Measurements from ENCODE around the gene KCND1.

The KCND1 gene

DNA sequence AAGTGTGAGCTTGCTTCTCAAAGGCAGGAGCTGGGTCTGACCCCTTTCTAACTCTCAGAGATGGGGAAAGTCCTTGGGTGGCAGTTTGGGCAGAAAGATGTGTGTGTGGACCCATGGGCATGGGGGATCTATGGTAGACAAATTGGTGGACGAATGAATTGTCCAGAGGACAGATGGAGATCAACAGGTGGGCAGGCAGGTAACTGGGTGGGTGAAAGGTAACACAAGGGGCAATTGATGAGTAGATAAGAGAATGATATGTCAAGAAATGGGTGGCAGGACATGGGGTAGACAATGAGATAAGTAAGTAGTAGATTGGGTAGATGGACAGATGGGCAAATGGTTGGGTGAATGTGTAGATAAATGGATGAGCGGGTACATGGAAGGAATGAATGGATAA, 2.9 kb upstream of the KCND1 start:
- no peak for DNase-seq (ENCODE audit: low read depth)

DNA sequence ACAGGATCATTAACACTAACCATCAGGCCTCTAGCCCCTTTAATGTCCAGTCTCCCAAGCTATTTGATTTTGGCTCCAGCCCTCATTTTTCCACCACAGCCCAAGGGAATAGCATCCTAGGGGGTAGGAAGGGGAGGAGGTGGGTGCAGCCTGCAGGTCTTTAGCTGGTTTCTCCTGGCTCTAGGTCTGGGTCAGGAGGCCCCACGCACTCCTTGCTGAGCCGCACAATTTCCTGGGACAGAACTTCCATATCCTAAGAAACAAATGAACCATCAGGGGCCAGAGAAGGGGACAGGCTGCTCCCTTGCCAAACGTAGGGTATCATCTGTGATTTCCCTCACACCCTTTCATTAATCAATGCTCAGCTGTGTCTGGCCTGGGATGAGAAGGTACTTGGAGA, 2.4 kb upstream of the KCND1 start:
- no peak for DNase-seq (ENCODE audit: low read depth)

DNA sequence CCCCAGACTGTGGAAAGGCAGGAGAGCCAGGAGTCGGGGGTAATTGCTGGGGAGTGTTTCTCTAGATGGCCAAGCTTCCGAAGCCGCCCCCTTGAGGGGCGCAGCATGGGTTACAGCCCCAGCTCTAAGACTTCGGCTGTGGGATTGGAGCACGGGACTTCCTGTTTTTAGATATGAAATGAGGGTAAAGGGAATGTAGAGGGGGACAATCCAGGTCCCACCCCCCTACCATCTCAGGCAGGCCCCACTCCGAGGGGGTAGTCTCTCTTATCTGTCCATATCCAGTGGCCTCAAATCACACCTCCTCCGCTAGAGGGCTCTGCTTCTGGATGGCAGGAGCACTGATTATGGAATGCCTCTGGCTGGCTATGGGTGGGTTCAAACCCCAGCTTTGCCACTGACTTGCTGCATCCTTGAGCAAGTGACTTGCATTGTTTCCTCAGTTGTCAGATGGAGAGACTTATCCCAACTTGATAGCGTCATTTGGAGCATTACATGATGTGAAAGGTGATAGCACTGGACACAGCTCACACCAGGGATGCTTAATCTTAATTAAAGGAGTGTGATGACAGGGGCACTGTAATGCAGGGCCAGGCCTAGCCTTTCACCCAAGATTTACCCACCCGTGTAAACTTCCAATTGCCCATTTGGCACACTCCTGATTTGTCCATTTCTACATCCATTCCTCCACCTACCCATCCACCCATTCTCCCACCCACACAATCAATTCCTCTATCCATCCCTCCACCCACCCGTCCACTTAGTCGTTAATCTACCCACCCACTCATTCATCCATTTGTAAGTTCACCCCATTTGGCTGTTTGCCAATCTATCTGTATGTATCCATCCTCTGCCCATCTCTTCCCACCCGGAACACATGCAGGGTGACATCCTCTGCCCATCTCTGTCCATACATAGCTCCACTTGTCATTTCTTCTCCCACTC, 848 bp upstream of the KCND1 start:
- DNase-seq (ENCODE audit: low read depth) = peak; percentile 63

DNA sequence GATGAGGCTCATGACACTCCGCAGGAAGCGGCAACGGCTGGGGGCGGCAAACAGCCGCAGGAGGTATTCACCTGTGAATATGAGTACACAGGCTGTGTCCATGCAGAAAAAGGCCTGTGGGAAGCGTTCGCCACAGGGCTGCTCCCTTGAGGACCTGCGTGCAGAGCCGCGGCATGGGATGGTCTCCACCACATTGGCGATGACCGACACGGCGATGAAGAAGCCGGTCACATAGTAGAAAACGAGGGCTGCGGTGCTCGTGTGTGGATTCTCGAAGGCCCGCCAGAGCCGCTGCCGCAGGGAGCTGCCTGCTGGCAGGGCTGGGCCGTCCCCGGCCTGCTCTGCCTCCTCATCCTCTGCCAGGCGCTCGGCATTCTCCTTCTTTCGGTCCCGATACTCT, 2.2 kb downstream of the KCND1 start:
- DNase-seq (ENCODE audit: low read depth) = no peak

GRCh38 chrX:48968377-48968776, 3.3 kb downstream of the KCND1 start:
- DNase-seq (ENCODE audit: low read depth) = no peak

DNA sequence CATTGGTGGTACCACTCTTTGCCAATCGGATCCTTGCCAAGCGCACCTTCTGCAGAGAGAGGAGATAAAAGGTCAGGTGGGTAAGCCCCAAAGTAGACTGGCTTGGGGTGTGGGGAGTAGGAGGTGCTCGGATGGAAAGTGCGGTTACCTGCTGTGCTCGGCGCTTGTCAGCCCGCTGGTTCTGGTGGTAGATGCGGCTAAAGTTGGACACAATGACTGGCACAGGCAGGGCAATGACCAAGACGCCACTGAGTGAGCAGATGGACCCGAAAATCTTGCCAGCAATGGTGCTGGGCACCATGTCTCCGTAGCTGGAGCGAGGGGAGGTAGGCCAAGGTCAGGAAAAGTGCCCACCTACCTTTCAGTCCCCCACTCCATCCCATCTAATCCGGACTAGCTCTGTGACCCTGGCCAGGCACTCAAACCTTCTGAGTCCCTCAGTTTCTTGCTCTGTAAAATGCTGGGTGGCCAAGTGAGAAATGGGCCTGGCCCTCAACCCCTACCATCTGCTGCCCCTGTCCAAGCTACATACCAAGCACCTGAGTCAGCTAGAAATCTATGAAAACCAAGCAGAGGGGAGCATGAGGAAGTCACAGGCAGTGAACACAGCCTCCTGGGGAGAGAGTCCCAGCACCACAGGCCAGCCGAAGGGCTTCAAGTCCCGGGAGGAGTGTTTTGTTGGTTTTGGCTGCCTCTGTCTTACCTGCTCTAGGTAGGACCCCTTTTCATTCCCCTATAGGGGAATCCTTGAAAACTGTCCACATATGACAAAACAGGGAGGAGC, 4.7 kb downstream of the KCND1 start:
- DNase-seq (ENCODE audit: low read depth) = peak; percentile 51

DNA sequence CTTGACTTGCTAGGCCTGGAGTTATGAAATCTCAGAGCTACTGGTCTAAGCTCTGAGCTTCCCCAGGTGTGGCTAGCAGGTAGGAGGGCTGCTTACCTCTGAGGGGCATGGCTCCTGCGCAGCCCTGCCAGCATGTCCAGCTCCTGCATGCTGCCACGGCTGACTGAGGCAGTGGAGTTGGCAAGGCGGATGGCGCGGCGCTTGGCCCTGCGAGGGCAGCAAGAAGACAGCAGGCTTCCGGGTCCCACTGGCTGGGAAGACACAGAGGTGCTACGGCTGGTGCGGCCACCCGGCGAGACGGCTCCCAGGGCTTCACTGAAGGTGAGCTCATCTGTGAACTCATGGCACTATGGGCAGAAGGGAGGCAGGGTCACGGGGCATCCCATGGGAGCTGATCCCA, 5.7 kb downstream of the KCND1 start:
- DNase-seq (ENCODE audit: low read depth) = no peak

GRCh38 chrX:48961585-48962091, 10.0 kb downstream of the KCND1 start:
- DNase-seq (ENCODE audit: low read depth) = no peak

DNA sequence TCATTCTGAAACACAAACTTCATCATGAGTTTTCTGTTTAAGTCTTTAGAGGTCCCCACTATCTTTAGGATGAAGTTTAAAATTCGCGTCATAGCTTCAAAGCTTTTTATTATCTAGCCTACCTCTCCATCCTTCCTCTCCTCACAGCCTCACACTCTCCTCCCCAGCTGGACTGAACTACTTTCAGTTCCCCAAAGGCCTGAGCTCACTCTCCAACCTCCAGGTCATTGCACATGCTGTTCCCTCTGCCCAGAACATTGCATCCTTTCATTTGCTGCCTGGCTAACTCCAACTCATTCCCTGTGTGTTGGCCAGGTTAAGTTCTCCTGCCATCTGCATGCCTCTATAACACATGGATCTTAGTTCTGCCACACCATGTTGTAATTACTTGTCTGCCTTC, 11.4 kb downstream of the KCND1 start:
- DNase-seq (ENCODE audit: low read depth) = no peak

GRCh38 chrX:48958635-48959094, 13.0 kb downstream of the KCND1 start:
- DNase-seq (ENCODE audit: low read depth) = peak; percentile 66

DNA sequence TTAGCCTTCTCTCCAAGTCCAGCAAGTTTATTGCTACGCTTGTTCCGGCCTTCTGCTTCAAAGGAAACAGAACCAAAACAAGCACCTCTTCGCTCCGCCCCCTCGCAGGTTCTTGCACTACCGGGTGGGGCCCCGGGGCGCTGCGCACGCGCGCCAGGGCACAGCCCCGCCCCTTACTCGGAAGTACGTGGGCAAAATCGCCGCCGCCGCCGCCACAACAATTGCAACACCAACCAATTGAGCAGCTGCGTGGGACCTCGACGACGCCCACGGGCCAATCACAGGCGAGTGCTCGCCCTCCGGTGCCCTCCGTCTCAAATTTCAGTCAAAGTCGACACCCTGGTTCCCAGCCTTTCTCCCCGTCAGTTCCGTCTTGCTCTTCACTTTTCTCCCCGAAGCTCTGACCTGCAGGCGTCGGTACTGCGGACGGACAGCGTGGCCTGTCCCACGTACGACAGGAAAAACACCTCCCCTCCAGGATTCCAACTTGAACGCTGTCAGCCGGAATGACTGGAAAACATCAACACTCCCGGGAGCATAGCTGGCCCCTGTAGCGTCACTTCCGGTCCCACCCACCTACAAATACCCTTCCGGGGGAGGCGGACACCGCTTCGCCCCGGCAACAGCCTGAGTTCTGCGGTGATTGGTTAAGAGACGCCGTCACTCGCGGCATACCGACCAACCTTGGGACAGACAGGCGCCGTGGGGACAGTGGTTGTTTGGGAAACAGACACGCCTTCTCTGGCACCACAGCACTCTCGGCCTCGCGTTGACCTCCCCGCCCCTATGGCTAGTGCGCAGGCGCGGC, 13.6 kb downstream of the KCND1 start:
- peak; percentile 96 for DNase-seq (ENCODE audit: low read depth)

DNA sequence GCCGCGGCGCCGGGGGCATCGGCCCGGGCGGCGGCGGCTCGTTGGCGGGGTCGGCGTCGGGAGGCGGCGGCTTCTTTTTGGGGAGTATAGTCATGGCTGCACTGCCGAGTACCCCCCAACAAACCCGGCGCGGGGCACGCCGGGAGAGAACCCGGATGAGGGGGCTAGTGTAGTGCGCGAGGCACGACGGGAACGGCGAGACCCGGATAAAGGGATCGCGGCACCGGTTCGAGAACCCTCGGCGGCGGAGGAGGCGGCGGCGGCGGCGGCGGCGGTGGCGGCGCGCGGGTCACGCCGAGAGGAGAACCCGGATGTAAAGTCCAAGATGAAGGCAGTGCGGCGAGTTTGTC, 14.2 kb downstream of the KCND1 start, which contains the start of gene OTUD5:
OTUD5 (minus strand) TSS at position 131 of the 350 bp plus-strand sequence; CDS start at position 94, 37 bp downstream.
- DNase-seq (ENCODE audit: low read depth) = peak; percentile 74

- peak; percentile 31 for DNase-seq (ENCODE audit: low read depth)
These were observed 14.8 kb downstream of the KCND1 start for GRCh38 chrX:48956728-48957414.

DNA sequence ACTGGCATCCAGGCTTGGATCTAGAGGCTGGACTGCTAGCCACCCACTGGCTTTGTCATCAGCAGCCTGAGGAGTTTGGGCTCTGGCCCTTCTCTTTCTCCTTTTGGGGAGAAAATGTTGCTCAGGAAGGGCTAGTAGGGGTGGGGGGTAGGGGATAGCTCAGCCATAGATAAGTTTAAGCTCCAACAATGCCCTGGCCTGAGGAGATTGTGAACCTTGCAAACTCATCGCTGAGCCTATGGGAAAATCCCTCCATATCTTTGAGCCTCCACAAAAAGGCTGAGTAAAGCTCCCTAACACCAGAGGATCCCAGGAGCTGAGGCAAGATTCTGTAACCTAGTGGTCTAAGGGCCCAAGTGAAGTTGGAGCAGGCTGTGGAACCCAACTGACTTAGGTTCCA, 23.1 kb downstream of the KCND1 start:
- no peak for DNase-seq (ENCODE audit: low read depth)

DNA sequence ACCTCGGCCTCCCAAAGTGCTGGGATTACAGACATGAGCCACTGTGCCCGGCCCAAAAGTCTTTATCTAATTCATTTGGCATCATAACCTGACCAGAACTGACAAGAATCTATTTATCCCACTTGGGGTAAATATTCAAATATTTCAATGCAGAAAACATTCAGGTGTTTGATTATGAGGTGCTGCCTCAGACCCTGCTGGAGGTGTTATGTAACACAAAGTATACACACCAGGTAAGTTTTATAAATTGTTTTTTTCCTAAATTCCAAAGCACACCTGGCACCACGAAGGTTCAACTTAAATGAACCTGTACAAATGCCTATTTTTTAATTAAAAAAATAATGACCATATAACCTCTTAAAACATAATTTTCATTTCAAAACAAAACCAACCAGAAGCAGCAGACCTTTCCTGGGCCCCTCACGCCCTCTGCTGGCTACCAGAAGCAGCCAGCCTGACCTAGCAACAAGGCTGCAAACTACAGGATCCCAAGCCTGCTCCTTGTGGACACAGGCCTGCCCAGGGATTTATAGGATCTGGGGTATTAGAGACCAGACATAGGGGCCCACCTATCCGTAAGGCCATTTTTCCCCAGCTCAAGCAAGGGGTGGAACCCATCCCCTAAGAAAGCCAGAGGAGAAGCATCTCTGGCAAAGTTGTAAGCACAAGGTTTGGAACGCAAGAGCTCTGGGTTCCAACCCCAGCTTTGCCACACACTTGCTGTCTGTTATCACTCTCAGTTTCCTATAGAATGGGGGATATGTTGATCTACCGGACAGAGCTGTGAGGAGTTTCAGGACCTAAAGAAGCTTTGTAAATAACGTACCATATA, 25.9 kb downstream of the KCND1 start:
- peak; percentile 62 for DNase-seq (ENCODE audit: low read depth)

DNA sequence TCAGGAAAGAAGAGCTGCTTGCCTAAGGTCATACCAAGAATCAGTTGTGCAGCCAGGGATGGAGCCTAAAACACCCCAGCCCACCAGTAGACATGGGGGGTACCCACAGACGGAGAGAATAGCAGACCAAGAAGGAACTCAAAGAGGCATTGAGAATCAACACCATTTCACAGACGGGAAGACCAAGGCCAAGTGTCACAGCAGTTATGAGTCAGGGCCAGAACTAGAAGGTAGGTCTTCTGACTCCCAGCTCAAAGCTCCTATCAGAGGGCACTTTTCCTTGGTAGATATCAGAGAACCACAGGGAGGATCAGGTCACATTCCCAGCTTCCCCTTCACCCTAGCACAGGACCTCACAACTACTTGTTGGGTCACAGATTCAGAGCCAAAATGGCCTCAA, 28.7 kb downstream of the KCND1 start:
- no peak for DNase-seq (ENCODE audit: low read depth)

- DNase-seq (ENCODE audit: low read depth) = no peak
These were observed 31.2 kb downstream of the KCND1 start for GRCh38 chrX:48940404-48940955.

GRCh38 chrX:48939524-48940228, 32.0 kb downstream of the KCND1 start:
- no peak for DNase-seq (ENCODE audit: low read depth)

DNA sequence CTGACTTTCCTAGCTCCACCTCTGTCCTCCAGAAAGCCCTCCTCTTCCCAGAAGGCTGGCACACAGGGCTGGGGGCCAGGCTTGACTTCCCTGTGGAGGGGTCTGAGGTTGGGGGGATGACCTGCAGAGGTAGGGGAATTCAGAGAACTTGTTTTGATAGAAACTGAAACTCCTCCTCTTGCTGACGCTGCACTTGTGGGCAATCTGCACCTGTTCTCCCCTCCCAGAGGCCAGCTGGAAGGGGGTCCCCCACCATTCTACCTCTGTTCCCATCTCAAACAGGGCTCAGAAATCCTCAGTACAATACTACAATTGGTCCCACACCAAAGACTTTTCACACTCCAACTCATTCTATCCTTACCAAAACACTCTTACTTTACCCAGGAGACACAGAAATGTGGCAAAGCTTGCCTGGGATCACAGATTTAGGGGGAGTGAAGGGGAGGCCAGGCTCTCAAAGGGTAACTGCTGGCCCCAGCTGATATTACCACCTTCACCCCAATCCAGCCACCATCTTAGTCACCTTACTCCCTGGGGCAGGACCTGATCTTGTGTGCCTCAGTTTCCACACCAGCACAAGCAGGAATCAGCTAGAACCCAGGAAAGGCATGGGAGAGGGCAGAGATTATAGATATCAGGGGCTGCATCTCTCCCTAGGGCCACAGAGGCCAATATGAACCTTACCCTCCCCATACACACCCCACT, 32.8 kb downstream of the KCND1 start:
- no peak for DNase-seq (ENCODE audit: low read depth)

Measured in ELR (cell line).